Measurements from ENCODE around the gene B4GALT6.

- no peak for TF ChIP-seq MAX (IDR thresholded peaks at IDR 0.05)
- no peak for TF ChIP-seq ATF3 (IDR thresholded peaks at IDR 0.05)
- TF ChIP-seq, protein P1, sequence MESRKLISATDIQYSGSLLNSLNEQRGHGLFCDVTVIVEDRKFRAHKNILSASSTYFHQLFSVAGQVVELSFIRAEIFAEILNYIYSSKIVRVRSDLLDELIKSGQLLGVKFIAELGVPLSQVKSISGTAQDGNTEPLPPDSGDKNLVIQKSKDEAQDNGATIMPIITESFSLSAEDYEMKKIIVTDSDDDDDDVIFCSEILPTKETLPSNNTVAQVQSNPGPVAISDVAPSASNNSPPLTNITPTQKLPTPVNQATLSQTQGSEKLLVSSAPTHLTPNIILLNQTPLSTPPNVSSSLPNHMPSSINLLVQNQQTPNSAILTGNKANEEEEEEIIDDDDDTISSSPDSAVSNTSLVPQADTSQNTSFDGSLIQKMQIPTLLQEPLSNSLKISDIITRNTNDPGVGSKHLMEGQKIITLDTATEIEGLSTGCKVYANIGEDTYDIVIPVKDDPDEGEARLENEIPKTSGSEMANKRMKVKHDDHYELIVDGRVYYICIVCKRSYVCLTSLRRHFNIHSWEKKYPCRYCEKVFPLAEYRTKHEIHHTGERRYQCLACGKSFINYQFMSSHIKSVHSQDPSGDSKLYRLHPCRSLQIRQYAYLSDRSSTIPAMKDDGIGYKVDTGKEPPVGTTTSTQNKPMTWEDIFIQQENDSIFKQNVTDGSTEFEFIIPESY (IDR thresholded peaks at IDR 0.05; ENCODE audit: extremely low read depth, insufficient replicate concordance, low read length), result no peak
- no peak for TF ChIP-seq EZH2 (IDR thresholded peaks at IDR 0.05)
- no peak for TF ChIP-seq CTCF (IDR thresholded peaks at IDR 0.05 in 2 of 3, conservative IDR thresholded peaks at IDR 0.05 in 1 of 3; ENCODE audit: borderline replicate concordance in 1 of 3, insufficient read depth in 1 of 3, low read depth in 2 of 3, low read length in 2 of 3)
Observed at GRCh38 chr18:31707815-31708214, 23.4 kb upstream of the B4GALT6 start.
